ENCODE results near the gene PAX1. TPM values are rescaled to one million over a fixed set of nuclear protein-coding genes. Genes with fewer than 3 reads are reported as not detected.

Gene PAX1
- total and polyA plus RNA-seq, 2 of the 8 experiments (the other 6 are each of a cell fraction or from before 2014, with no cell fraction given), result not detected

- Histone ChIP-seq H3K56ac (replicated peaks; ENCODE audit: insufficient read length, low read depth, low read length) (no peak overlapping the region), H4K91ac (replicated peaks; ENCODE audit: insufficient read length, low read length) (no peak overlapping the region), H4K20me1 (replicated peaks in 1 of 2; ENCODE audit: control insufficient read depth in 1 of 2, insufficient read depth in 2 of 2, low read length in 2 of 2) (peaks cover 22 to 49% of the 10 kb centered on the region in 2 experiments), H2BK12ac (ENCODE audit: low read depth, low read length) (0 out of 2 replicates have a peak overlapping the region, but pooled peaks have one; percentile 33), H3K9ac (replicated peaks in 1 of 4; ENCODE audit: extremely low read depth in 1 of 4, low read depth in 3 of 4, low read length in 3 of 4) (no peak overlapping the region), H3K23me2 (ENCODE audit: low read depth, low read length) (peaks cover 10% of the 10 kb centered on the region; the same call in 1 of the 2 replicates), H2BK15ac (ENCODE audit: low read length) (no peak overlapping the region), H3K4me3 (ENCODE audit: extremely low read depth in 1 of 4, insufficient read depth in 2 of 4, low read depth in 3 of 4, low read length in 4 of 4) (no peak overlapping the region), H3K79me2 (ENCODE audit: control insufficient read depth in 1 of 2, insufficient read depth in 2 of 2, low read length in 2 of 2) (no peaks in the 10 kb centered on the region), H3K23ac (ENCODE audit: insufficient read length) (no peak overlapping the region), H3K27me3 (replicated peaks in 1 of 4; ENCODE audit: control insufficient read depth in 3 of 4, extremely low read depth in 1 of 4, insufficient read depth in 3 of 4, low read length in 3 of 4) (peaks cover 91 to 100% (median 98%) of the 10 kb centered on the region in 4 experiments), H2BK5ac (ENCODE audit: low read depth, low read length) (no peak overlapping the region), H3K79me1 (ENCODE audit: low read depth, low read length) (no peaks in the 10 kb centered on the region), H4K8ac (ENCODE audit: extremely low read depth, insufficient read depth, low read length) (no peak overlapping the region), H3K4ac (replicated peaks; ENCODE audit: insufficient read length, low read depth, low read length) (no peak overlapping the region), H3K18ac (ENCODE audit: extremely low read depth, low read length) (no peak overlapping the region), H2BK120ac (replicated peaks; ENCODE audit: low read depth, low read length) (no peak overlapping the region), H3K27ac (ENCODE audit: low read depth, low read length) (no peak overlapping the region), H2BK20ac (ENCODE audit: low read length) (no peak overlapping the region), H3K36me3 (ENCODE audit: control insufficient read depth in 2 of 4, insufficient read depth in 4 of 4, low read length in 3 of 4) (peaks cover 0 to 11% (median 0%) of the 10 kb centered on the region in 4 experiments; a peak in 1 of 8 replicates), H2AK5ac (ENCODE audit: low read depth, low read length) (no peak overlapping the region; the same call in 1 of the 2 replicates), H3K4me2 (ENCODE audit: insufficient read depth in 1 of 2, low read depth in 2 of 2, low read length in 2 of 2) (no peak overlapping the region; a peak in 1 of 4 replicates), H3K4me1 (replicated peaks in 1 of 4; ENCODE audit: control insufficient read depth in 3 of 4, insufficient read depth in 4 of 4, low read length in 3 of 4) (peaks cover 0 to 27% (median 14%) of the 10 kb centered on the region in 4 experiments; a peak in 6 of 7 replicates), H4K5ac (ENCODE audit: insufficient read length, low read depth, low read length) (no peak overlapping the region), H2AFZ (ENCODE audit: low read length) (no peak overlapping the region), H3K9me3 (ENCODE audit: insufficient read depth in 2 of 2, low read depth in 1 of 2, low read length in 1 of 2) (no peaks in the 10 kb centered on the region; a peak in 1 of 4 replicates), H3K14ac (ENCODE audit: insufficient read length) (no peak overlapping the region)
- ChIA-PET CTCF (ENCODE audit: partially characterized antibody) (interaction anchor here (1.2 to 1.5 kb wide), 2 partner anchors 10 to 15 kb away, joined by 3 to 4 read pairs; no protein-coding TSS in a partner anchor), POLR2A (ENCODE audit: partially characterized antibody) (interaction anchor here (1.0 kb wide), 2 partner anchors 198 to 869 kb away, joined by 3 read pairs; no protein-coding TSS in a partner anchor)
- FAIRE-seq (no peak), DNase-seq (ENCODE audit: low read depth in 1 of 2, low spot score in 2 of 2) (no peak)
- WGBS, 2 experiments (ENCODE audit: extremely low coverage in 1 of 2, insufficient coverage in 1 of 2, insufficient read length in 1 of 2, insufficient replicate concordance in 2 of 2, low coverage in 1 of 2, low lambda C conversion rate in 2 of 2, missing lambda C conversion rate in 1 of 2), result 24% methylated on average over 6 of the region's 6 CpGs; no CpG with 5 or more reads in 1 of the 2 experiments
- TF ChIP-seq HDAC2 (IDR thresholded peaks at IDR 0.05; ENCODE audit: borderline replicate concordance in 1 of 2, low read depth in 2 of 2, low read length in 2 of 2) (no peak), EZH2 (IDR thresholded peaks at IDR 0.05; ENCODE audit: low read depth, low read length, severe bottlenecking) (peak; percentile 70)
Measured at GRCh38 chr20:21709535-21709904, 4.1 kb downstream of the PAX1 start.
